Keratinocyte (primary cell): ENCODE measurements around the gene DENND6B. TPM values are rescaled to one million over a fixed set of nuclear protein-coding genes. Genes with fewer than 3 reads are reported as not detected.
"Not testable (repeated sequence)": the region's sequence is repeated elsewhere in the genome, so short reads cannot be mapped to it uniquely, and the experiment has no call there.

Experiments
- DNase-seq: peaks from one replicate; pipeline ENCODE4 v3.0.0-alpha.2; 2011; ENCODE audit warnings: low read depth, missing footprints, low spot score
- FAIRE-seq: peaks from 2 replicates; lab custom pipeline; 2011; peaks lifted over from hg19 to GRCh38; lab: Jason Lieb, UNC
- H2AFZ ChIP-seq: 2 replicates; pipeline ENCODE4 v1.6.0; 2012; ENCODE audit warnings: low read length, control low read depth, inconsistent platforms; ENCODE audit not compliant: control insufficient read depth
- H3K27ac ChIP-seq: 2 replicates; pipeline ENCODE4 v1.5.1; 2011; ENCODE audit warnings: low read length; ENCODE audit not compliant: control insufficient read depth, insufficient read depth
- H3K27me3 ChIP-seq: 3 replicates; pipeline ENCODE4 v1.6.0; 2011; ENCODE audit warnings: low read length; ENCODE audit not compliant: control insufficient read depth, insufficient read depth; ENCODE audit errors: extremely low read depth
- H3K36me3 ChIP-seq, 2 experiments: 2 replicates in 1 of 2; 3 replicates in 1 of 2; pipeline ENCODE4 v1.5.1; 2011; ENCODE audit warnings: low read length in 2 of 2, mild to moderate bottlenecking in 1 of 2; ENCODE audit not compliant: control insufficient read depth in 2 of 2, insufficient read depth in 2 of 2; ENCODE audit errors: extremely low read depth in 1 of 2
- H3K4me1 ChIP-seq: 3 replicates; pipeline ENCODE4 v1.5.1; 2011; ENCODE audit warnings: low read length; ENCODE audit not compliant: control insufficient read depth, insufficient read depth; ENCODE audit errors: extremely low read depth
- H3K4me2 ChIP-seq: 3 replicates; pipeline ENCODE4 v1.6.0; 2011; ENCODE audit warnings: low read depth, low read length; ENCODE audit not compliant: control insufficient read depth, insufficient read depth; ENCODE audit errors: extremely low read depth
- H3K4me3 ChIP-seq, 3 experiments: fragments of 200-600 bp in 1 of 3; sonication (generic) in 1 of 3; 2 replicates in 2 of 3; 3 replicates in 1 of 3; pipeline ENCODE4 v1.5.1; 2011 to 2016; ENCODE audit warnings: low read length in 3 of 3, mild to moderate bottlenecking in 3 of 3, control low read depth in 2 of 3, inconsistent platforms in 1 of 3, low read depth in 1 of 3, mixed read lengths in 1 of 3, mixed run types in 1 of 3, moderate library complexity in 1 of 3; ENCODE audit not compliant: control insufficient read depth in 2 of 3, insufficient read depth in 2 of 3; ENCODE audit errors: extremely low read depth in 1 of 3
- H3K79me2 ChIP-seq: 2 replicates; pipeline ENCODE4 v1.6.0; 2012; ENCODE audit warnings: low read length; ENCODE audit not compliant: control insufficient read depth, insufficient read depth
- H3K9ac ChIP-seq: 3 replicates; pipeline ENCODE4 v1.6.0; 2011; ENCODE audit warnings: low read length; ENCODE audit not compliant: control insufficient read depth, insufficient read depth; ENCODE audit errors: extremely low read depth
- H3K9me1 ChIP-seq: 3 replicates; pipeline ENCODE4 v1.6.0; 2011; ENCODE audit warnings: low read length; ENCODE audit not compliant: control insufficient read depth, insufficient read depth; ENCODE audit errors: extremely low read depth
- H3K9me3 ChIP-seq: 2 replicates; pipeline ENCODE4 v1.5.1; 2012; ENCODE audit warnings: low read depth, low read length; ENCODE audit not compliant: control insufficient read depth
- H4K20me1 ChIP-seq: 3 replicates; pipeline ENCODE4 v1.6.0; 2011; ENCODE audit warnings: low read length; ENCODE audit not compliant: control insufficient read depth, insufficient read depth; ENCODE audit errors: extremely low read depth
- EZH2 ChIP-seq: IDR thresholded peaks from one replicate; pipeline ENCODE4 v1.6.1; 2012; ENCODE audit warnings: inconsistent platforms, mild to moderate bottlenecking, low read length, moderate library complexity
- dilution Hi-C: fragments of 300-500 bp; cut with MboI; formaldehyde crosslinking; loops from one replicate; pipeline ENCODE4 v1.7.0; 2020; ENCODE audit warnings: low sequenced_read_pairs; ENCODE audit not compliant: extremely low pct_ligation_motif_present
- polyA plus RNA-seq, 5 experiments: library from polyadenylated mRNA; depleted of rRNA in 3 of 5; stranded (reverse) in 3 of 5; stranded (forward) in 1 of 5; unstranded in 1 of 5; fragments of >200 nt; gene quantifications; 1 replicate in 1 of 5; 2 replicates in 3 of 5; 3 replicates in 1 of 5; pipeline versions ENCODE4 v1.2.1 to v1.2.3, GENCODE V29; 2011 to 2012; ENCODE audit warnings: missing spikeins in 2 of 5, low read depth in 1 of 5, low replicate concordance in 1 of 5
- TF ChIP-seq, protein P1 (sequence below), 3 experiments: IDR thresholded peaks in 1 of 3; conservative IDR thresholded peaks in 1 of 3; optimal IDR thresholded peaks in 1 of 3; 2 replicates in 2 of 3; 3 replicates in 1 of 3; pipeline versions ENCODE3 to v1.5.1; 2011; ENCODE audit warnings: low read length in 3 of 3, mild to moderate bottlenecking in 3 of 3, moderate library complexity in 2 of 3, control low read depth in 1 of 3, inconsistent platforms in 1 of 3; ENCODE audit not compliant: insufficient read depth in 2 of 3; ENCODE audit errors: extremely low read depth in 1 of 3

The DENND6B gene
- polyA plus RNA-seq, 1 donor (not counting 4 experiments of a cell fraction or from before 2014, with no cell fraction given) = 0.94 TPM

DNA sequence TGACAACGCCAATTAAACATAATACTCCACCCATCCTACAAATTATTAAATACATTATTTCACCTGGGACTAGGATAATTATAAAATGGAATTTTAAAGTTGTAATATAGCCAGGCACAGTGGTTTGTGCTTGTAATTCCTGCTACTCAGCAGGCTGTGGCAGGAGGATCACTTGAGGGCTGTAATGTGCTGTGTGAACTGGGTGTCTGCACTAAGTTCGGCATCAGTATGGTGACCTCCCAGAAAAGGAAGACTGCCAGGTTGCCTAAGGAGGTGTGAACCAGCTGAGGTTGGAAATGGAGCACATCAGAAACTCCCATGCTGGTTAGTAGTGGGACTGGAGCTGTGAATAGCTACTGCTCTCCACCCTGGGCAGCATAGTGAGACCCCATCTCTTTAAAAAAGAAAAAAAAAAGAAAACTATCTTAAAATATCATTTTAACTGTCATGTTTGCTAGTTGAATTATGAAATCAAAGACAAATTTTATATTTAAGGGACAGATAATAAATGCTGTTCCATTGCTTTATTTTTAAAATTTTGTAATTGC lies 44.4 kb upstream of the DENND6B start:
- no peak overlapping the region for H3K9ac ChIP-seq
- H3K9me3 ChIP-seq = no peaks in the 10 kb centered on the region
- H3K4me3 ChIP-seq = no peak overlapping the region
- H3K4me2 ChIP-seq = no peak overlapping the region
- FAIRE-seq (no peak), DNase-seq (no peak)
- H3K36me3 ChIP-seq = peaks cover 10 to 11% of the 10 kb centered on the region in 2 experiments
- TF ChIP-seq EZH2 = no peak
- TF ChIP-seq, protein P1, sequence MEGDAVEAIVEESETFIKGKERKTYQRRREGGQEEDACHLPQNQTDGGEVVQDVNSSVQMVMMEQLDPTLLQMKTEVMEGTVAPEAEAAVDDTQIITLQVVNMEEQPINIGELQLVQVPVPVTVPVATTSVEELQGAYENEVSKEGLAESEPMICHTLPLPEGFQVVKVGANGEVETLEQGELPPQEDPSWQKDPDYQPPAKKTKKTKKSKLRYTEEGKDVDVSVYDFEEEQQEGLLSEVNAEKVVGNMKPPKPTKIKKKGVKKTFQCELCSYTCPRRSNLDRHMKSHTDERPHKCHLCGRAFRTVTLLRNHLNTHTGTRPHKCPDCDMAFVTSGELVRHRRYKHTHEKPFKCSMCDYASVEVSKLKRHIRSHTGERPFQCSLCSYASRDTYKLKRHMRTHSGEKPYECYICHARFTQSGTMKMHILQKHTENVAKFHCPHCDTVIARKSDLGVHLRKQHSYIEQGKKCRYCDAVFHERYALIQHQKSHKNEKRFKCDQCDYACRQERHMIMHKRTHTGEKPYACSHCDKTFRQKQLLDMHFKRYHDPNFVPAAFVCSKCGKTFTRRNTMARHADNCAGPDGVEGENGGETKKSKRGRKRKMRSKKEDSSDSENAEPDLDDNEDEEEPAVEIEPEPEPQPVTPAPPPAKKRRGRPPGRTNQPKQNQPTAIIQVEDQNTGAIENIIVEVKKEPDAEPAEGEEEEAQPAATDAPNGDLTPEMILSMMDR (optimal IDR thresholded peaks at IDR 0.05 in 1 of 3, IDR thresholded peaks at IDR 0.05 in 1 of 3, conservative IDR thresholded peaks at IDR 0.05 in 1 of 3; ENCODE audit: extremely low read depth in 1 of 3, insufficient read depth in 2 of 3, low read length in 3 of 3) = no peak
- H4K20me1 ChIP-seq = no peaks in the 10 kb centered on the region
- H3K27me3 ChIP-seq = no peaks in the 10 kb centered on the region
- dilution Hi-C loops = no loop called here
- H2AFZ ChIP-seq = no peak overlapping the region
- H3K4me1 ChIP-seq = no peaks in the 10 kb centered on the region
- H3K27ac ChIP-seq = no peak overlapping the region
- no peaks in the 10 kb centered on the region for H3K9me1 ChIP-seq
- peaks cover 14% of the 10 kb centered on the region for H3K79me2 ChIP-seq

DNA sequence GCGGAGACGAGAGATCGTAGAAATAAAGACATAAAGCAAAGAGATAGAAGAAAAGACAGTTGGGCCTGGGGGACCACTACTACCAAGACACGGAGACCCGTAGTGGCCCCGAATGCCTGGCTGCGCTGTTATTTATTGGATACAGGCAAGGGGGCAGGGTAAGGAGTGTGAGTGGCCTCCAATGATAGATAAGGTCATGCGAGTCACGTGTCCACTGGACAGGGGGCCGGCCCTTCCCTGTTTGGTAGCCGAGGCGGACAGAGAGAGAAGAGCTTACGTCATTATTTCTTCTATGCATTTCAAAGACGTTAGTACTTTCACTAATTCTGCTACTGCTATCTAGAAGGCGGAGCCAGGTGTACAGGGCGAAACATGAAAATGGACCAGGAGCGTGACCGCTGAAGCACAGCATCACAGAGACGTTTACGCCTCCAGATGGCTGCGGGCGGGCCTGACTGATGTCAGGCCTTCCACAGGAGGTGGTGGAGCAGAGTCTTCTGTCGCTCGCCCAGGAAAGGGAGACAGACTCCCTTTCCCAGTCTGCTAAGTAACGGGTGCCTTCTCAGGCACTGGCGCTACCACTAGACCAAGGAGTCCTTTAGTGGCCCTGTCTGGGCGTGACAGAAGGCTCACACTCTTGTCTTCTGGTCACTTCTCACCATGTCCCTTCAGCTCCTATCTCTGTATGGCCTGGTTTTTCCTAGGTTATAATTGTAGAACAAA lies 41.1 kb upstream of the DENND6B start:
- TF ChIP-seq, protein P1 (optimal IDR thresholded peaks at IDR 0.05 in 1 of 3, IDR thresholded peaks at IDR 0.05 in 1 of 3, conservative IDR thresholded peaks at IDR 0.05 in 1 of 3; ENCODE audit: extremely low read depth in 1 of 3, insufficient read depth in 2 of 3, low read length in 3 of 3) = no peak
- TF ChIP-seq EZH2 = no peak
- Histone ChIP-seq H3K27ac (no peak overlapping the region), H3K9me1 (no peaks in the 10 kb centered on the region), H3K4me3 (no peak overlapping the region), H3K36me3 (peaks cover 5 to 7% of the 10 kb centered on the region in 2 experiments), H3K9ac (no peak overlapping the region), H3K79me2 (peaks cover 35% of the 10 kb centered on the region), H3K4me1 (no peaks in the 10 kb centered on the region), H4K20me1 (no peaks in the 10 kb centered on the region), H3K27me3 (no peaks in the 10 kb centered on the region), H2AFZ (no peak overlapping the region), H3K4me2 (no peak overlapping the region), H3K9me3 (no peaks in the 10 kb centered on the region)
- dilution Hi-C loops = no loop called here
- FAIRE-seq (no peak), DNase-seq (no peak)

DNA sequence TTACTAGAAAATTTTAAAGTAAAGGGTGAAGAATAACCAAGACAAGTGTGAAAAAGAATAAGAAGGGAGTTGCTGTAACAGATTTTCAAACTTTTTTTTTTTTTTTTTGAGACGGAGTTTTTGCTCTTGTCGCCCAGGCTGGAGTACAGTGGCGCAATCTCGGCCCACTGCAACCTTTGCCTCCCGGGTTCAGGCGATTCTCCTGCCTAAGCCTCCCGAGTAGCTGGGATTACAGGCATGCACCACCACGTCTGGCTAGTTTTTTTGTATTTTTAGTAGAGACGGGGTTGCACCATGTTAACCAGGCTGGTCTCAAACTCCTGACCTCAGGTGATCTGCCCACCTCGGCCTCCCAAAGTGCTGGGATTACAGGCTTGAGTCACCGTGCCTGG lies 37.0 kb upstream of the DENND6B start:
- H3K4me2 ChIP-seq, H3K9ac ChIP-seq, H3K27me3 ChIP-seq, H3K27ac ChIP-seq, DNase-seq, dilution Hi-C loops, H3K4me3 ChIP-seq, H3K9me3 ChIP-seq, H3K9me1 ChIP-seq, H2AFZ ChIP-seq, H3K4me1 ChIP-seq, FAIRE-seq: not testable (repeated sequence)
- Histone ChIP-seq H4K20me1 (peaks cover 12% of the 10 kb centered on the region), H3K79me2 (peaks cover 69% of the 10 kb centered on the region), H3K36me3 (peaks cover 14 to 17% of the 10 kb centered on the region in 2 experiments)
